C4-2B (cell line): ENCODE data around the gene CCDC127.

ENCODE experiments used
- ZFX ChIP-seq: fragments of 450-650 bp; IDR thresholded peaks from 2 replicates; pipeline ENCODE4 v1.6.1; 2017
- TF ChIP-seq, protein P1 (sequence below): fragments of 450-650 bp; conservative IDR thresholded peaks from 2 replicates; pipeline ENCODE4 v1.5.1; 2017; ENCODE audit warnings: mild to moderate bottlenecking

GRCh38 chr5:188488-189481 is 29.2 kb downstream of the CCDC127 start:
- TF ChIP-seq, protein P1, sequence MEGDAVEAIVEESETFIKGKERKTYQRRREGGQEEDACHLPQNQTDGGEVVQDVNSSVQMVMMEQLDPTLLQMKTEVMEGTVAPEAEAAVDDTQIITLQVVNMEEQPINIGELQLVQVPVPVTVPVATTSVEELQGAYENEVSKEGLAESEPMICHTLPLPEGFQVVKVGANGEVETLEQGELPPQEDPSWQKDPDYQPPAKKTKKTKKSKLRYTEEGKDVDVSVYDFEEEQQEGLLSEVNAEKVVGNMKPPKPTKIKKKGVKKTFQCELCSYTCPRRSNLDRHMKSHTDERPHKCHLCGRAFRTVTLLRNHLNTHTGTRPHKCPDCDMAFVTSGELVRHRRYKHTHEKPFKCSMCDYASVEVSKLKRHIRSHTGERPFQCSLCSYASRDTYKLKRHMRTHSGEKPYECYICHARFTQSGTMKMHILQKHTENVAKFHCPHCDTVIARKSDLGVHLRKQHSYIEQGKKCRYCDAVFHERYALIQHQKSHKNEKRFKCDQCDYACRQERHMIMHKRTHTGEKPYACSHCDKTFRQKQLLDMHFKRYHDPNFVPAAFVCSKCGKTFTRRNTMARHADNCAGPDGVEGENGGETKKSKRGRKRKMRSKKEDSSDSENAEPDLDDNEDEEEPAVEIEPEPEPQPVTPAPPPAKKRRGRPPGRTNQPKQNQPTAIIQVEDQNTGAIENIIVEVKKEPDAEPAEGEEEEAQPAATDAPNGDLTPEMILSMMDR, result peak; percentile 97
- TF ChIP-seq ZFX, result no peak
